HEK293 (cell line): ENCODE measurements around the gene RIMS1.
A peak's percentile ranks its signal among the peaks of the same experiment; 100 is the strongest.

Experiments used
- CTCF ChIA-PET: fragments of 350-600 bp; formaldehyde crosslinking; extraction: SDS; loops from one replicate; lab custom pipeline; 2021; ENCODE audit warnings: antibody characterized with exemption; lab: Yijun Ruan, JAX
- POLR2A ChIA-PET: fragments of 300-600 bp; formaldehyde crosslinking; extraction: SDS; loops from one replicate; lab custom pipeline; 2020; ENCODE audit warnings: antibody characterized with exemption, inconsistent platforms; lab: Yijun Ruan, JAX
- H3K27ac ChIP-seq: fragments of 200-500 bp; sonication (Bioruptor generic); 2 replicates; pipeline ENCODE4 v1.5.1; 2014; ENCODE audit warnings: low read depth, low read length, control low read depth, inconsistent platforms; ENCODE audit errors: extremely low read depth
- H3K36me3 ChIP-seq, 2 experiments: fragments of 200-500 bp in 1 of 2; sonication (Bioruptor generic) in 1 of 2; 1 replicate in 1 of 2; 2 replicates in 1 of 2; pipeline ENCODE4 v1.5.1; 2014 to 2017; ENCODE audit warnings: inconsistent platforms in 2 of 2, low read length in 2 of 2; ENCODE audit not compliant: control insufficient read depth in 2 of 2, insufficient read depth in 1 of 2
- H3K4me1 ChIP-seq: fragments of 200-500 bp; sonication (Bioruptor generic); 2 replicates; pipeline ENCODE4 v1.5.1; 2014; ENCODE audit warnings: mild to moderate bottlenecking, low read length, inconsistent platforms; ENCODE audit not compliant: control insufficient read depth, insufficient read depth
- H3K4me3 ChIP-seq: 2 replicates; pipeline ENCODE4 v1.5.1; 2011; ENCODE audit warnings: low read depth, mild to moderate bottlenecking, control low read depth, low read length, moderate library complexity
- H3K9me3 ChIP-seq: fragments of 200-500 bp; sonication (Bioruptor generic); 2 replicates; pipeline ENCODE4 v1.5.1; 2014; ENCODE audit warnings: low read depth, low read length, inconsistent platforms; ENCODE audit not compliant: control insufficient read depth, insufficient read depth
- FEZF1 ChIP-seq: fragments of 450-650 bp; formaldehyde crosslinking; IDR thresholded peaks from 2 replicates; pipeline ENCODE4 v1.5.1; 2016; ENCODE audit warnings: missing biosample characterization, missing genetic modification characterization
- INSM2 ChIP-seq: fragments of 450-650 bp; formaldehyde crosslinking; IDR thresholded peaks from 2 replicates; pipeline ENCODE4 v1.5.1; 2016; ENCODE audit warnings: missing biosample characterization, missing genetic modification characterization
- OSR2 ChIP-seq: fragments of 450-650 bp; formaldehyde crosslinking; IDR thresholded peaks from 2 replicates; pipeline ENCODE4 v1.5.1; 2016; ENCODE audit warnings: missing biosample characterization, missing genetic modification characterization
- YY2 ChIP-seq: fragments of 450-650 bp; formaldehyde crosslinking; IDR thresholded peaks from 2 replicates; pipeline ENCODE4 v1.5.1; 2016; ENCODE audit warnings: missing biosample characterization, missing genetic modification characterization
- ZBTB6 ChIP-seq: fragments of 450-650 bp; formaldehyde crosslinking; IDR thresholded peaks from 2 replicates; pipeline ENCODE4 v1.5.1; 2017; ENCODE audit warnings: missing biosample characterization, missing genetic modification characterization
- ZNF24 ChIP-seq: fragments of 450-650 bp; formaldehyde crosslinking; IDR thresholded peaks from 2 replicates; pipeline ENCODE4 v1.5.1; 2016; ENCODE audit warnings: missing biosample characterization, missing genetic modification characterization
- ZNF404 ChIP-seq: fragments of 450-650 bp; formaldehyde crosslinking; IDR thresholded peaks from 2 replicates; pipeline ENCODE4 v1.5.1; 2017; ENCODE audit warnings: missing biosample characterization, missing genetic modification characterization
- ZNF449 ChIP-seq: fragments of 450-650 bp; formaldehyde crosslinking; IDR thresholded peaks from 2 replicates; pipeline ENCODE4 v1.5.1; 2017; ENCODE audit warnings: missing biosample characterization, mild to moderate bottlenecking, missing genetic modification characterization, moderate library complexity
- ZNF776 ChIP-seq: fragments of 450-650 bp; formaldehyde crosslinking; IDR thresholded peaks from 2 replicates; pipeline ENCODE4 v1.5.0; 2017; ENCODE audit warnings: missing biosample characterization, missing genetic modification characterization, borderline replicate concordance
- TF ChIP-seq, protein P1 (sequence below): fragments of 450-650 bp; formaldehyde crosslinking; IDR thresholded peaks from 2 replicates; pipeline ENCODE4 v1.5.1; 2016; ENCODE audit warnings: missing biosample characterization, missing genetic modification characterization
- TF ChIP-seq, protein P2 (sequence below): fragments of 450-650 bp; formaldehyde crosslinking; IDR thresholded peaks from 2 replicates; pipeline ENCODE4 v1.5.0; 2017; ENCODE audit warnings: missing biosample characterization, missing genetic modification characterization, borderline replicate concordance
- TF ChIP-seq, protein P3 (sequence below): fragments of 450-650 bp; formaldehyde crosslinking; IDR thresholded peaks from 2 replicates; pipeline ENCODE4 v1.5.1; 2016; ENCODE audit warnings: missing biosample characterization, missing genetic modification characterization, borderline replicate concordance
- TF ChIP-seq, protein P4 (sequence below): fragments of 450-650 bp; formaldehyde crosslinking; IDR thresholded peaks from 2 replicates; pipeline ENCODE4 v1.5.1; 2016; ENCODE audit warnings: missing biosample characterization, missing genetic modification characterization
- TF ChIP-seq, protein P5 (sequence below): fragments of 450-650 bp; formaldehyde crosslinking; IDR thresholded peaks from 2 replicates; pipeline ENCODE4 v1.5.1; 2017; ENCODE audit warnings: missing biosample characterization, missing genetic modification characterization

The RIMS1 gene

GRCh38 chr6:72213654-72214053, 327.3 kb downstream of the RIMS1 start (continued):
- TF ChIP-seq, protein P1, sequence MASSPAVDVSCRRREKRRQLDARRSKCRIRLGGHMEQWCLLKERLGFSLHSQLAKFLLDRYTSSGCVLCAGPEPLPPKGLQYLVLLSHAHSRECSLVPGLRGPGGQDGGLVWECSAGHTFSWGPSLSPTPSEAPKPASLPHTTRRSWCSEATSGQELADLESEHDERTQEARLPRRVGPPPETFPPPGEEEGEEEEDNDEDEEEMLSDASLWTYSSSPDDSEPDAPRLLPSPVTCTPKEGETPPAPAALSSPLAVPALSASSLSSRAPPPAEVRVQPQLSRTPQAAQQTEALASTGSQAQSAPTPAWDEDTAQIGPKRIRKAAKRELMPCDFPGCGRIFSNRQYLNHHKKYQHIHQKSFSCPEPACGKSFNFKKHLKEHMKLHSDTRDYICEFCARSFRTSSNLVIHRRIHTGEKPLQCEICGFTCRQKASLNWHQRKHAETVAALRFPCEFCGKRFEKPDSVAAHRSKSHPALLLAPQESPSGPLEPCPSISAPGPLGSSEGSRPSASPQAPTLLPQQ (tag by site-specific recombination) = no peak
- no peak for TF ChIP-seq ZNF24
- TF ChIP-seq, protein P2, sequence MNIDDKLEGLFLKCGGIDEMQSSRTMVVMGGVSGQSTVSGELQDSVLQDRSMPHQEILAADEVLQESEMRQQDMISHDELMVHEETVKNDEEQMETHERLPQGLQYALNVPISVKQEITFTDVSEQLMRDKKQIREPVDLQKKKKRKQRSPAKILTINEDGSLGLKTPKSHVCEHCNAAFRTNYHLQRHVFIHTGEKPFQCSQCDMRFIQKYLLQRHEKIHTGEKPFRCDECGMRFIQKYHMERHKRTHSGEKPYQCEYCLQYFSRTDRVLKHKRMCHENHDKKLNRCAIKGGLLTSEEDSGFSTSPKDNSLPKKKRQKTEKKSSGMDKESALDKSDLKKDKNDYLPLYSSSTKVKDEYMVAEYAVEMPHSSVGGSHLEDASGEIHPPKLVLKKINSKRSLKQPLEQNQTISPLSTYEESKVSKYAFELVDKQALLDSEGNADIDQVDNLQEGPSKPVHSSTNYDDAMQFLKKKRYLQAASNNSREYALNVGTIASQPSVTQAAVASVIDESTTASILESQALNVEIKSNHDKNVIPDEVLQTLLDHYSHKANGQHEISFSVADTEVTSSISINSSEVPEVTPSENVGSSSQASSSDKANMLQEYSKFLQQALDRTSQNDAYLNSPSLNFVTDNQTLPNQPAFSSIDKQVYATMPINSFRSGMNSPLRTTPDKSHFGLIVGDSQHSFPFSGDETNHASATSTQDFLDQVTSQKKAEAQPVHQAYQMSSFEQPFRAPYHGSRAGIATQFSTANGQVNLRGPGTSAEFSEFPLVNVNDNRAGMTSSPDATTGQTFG = no peak

DNA sequence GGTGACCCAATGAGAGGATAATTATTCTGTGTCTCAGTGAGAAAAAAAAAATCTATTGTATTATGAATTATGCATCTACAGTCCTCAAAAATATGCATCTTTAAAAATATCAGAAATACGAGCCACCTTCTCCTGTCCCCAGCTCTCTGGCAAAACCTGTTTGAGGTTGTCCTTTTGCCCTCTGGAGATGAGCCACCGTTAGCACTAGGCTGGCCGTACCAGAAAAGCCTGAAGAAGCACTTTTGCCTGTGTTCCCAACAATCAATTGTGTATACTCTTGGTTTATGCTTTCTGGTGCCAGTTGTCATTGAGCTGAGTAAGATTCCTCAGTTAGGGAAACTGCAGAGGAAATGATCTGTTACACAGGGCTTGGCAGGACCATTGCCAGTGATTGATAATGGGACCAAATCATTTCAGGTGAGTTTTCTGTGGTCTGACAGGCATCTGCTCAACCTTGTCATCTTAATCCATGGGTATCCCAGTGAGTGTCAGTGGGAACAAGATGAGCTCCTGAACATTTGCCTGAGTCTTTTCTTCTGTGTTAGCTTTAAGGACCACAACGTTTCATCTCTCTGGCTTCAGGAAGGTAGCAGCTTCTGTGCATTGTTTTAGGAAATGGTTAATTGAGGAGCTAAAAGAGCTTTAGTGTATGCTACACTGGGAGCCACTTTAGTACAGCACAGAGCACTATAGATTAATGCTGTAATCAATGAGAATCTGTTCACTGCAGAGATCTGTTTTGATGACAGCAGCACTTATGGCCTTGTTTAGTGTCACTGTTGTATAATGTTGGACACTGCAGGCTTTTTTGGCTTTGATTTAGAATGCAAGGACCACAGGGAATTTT, 330.1 kb downstream of the RIMS1 start:
- Histone ChIP-seq H3K4me1 (no peaks in the 10 kb centered on the region), H3K4me3 (no peak overlapping the region), H3K27ac (no peak overlapping the region), H3K36me3 (no peaks in the 10 kb centered on the region), H3K9me3 (no peaks in the 10 kb centered on the region)
- ChIA-PET CTCF (interaction anchor here (1.2 to 1.5 kb wide), 3 partner anchors 21 to 195 kb away, joined by 3 read pairs; no protein-coding TSS in a partner anchor), POLR2A (no interaction called here)
- TF ChIP-seq YY2 (no peak), ZNF449 (tag by site-specific recombination) (peak; percentile 73)

GRCh38 chr6:72217626-72218025, 331.3 kb downstream of the RIMS1 start:
- no peaks in the 10 kb centered on the region for H3K36me3 ChIP-seq
- H3K4me1 ChIP-seq = no peaks in the 10 kb centered on the region
- no peak overlapping the region for H3K27ac ChIP-seq
- ChIA-PET CTCF (interaction anchor here (0.6 to 1.5 kb wide), 7 partner anchors 9 to 1533 kb away, joined by 3 to 4 read pairs (median 3); no protein-coding TSS in a partner anchor), POLR2A (no interaction called here)
- H3K9me3 ChIP-seq = no peaks in the 10 kb centered on the region
- TF ChIP-seq OSR2 (no peak), ZBTB6 (no peak)
- no peak overlapping the region for H3K4me3 ChIP-seq

DNA sequence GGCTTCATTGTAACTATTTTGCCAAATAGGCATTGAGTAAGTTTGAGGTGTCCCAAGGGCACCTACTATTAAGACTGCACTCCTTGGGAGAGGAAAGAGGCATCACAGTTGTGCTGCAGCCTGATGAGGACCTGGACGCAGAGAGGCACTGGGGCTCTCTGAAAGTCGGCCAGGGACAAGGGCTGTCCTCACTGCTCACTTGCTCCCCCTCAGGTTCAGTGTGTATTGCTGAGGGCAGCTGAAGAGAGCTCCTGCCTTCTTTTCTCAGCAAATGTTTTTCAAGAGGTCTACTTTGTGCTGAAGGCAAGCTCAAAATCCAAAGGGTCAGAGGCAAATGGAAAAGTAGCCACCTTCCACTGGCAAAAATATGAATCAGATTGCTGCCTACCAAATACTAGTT, 331.8 kb downstream of the RIMS1 start:
- no peaks in the 10 kb centered on the region for H3K36me3 ChIP-seq
- no peak overlapping the region for H3K4me3 ChIP-seq
- H3K9me3 ChIP-seq = no peaks in the 10 kb centered on the region
- no peak overlapping the region for H3K27ac ChIP-seq
- ChIA-PET POLR2A (no interaction called here), CTCF (interaction anchor here (0.6 to 1.0 kb wide), 7 partner anchors 8 to 1533 kb away, joined by 3 to 5 read pairs (median 3); no protein-coding TSS in a partner anchor)
- no peaks in the 10 kb centered on the region for H3K4me1 ChIP-seq
- TF ChIP-seq, protein P3, sequence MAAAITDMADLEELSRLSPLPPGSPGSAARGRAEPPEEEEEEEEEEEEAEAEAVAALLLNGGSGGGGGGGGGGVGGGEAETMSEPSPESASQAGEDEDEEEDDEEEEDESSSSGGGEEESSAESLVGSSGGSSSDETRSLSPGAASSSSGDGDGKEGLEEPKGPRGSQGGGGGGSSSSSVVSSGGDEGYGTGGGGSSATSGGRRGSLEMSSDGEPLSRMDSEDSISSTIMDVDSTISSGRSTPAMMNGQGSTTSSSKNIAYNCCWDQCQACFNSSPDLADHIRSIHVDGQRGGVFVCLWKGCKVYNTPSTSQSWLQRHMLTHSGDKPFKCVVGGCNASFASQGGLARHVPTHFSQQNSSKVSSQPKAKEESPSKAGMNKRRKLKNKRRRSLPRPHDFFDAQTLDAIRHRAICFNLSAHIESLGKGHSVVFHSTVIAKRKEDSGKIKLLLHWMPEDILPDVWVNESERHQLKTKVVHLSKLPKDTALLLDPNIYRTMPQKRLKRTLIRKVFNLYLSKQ (tag by site-specific recombination) = no peak
- TF ChIP-seq ZNF776 (tag by site-specific recombination) (no peak), FEZF1 (tag by site-specific recombination) (no peak), INSM2 (tag by site-specific recombination) (no peak), ZNF404 (tag by site-specific recombination) (no peak)
- TF ChIP-seq, protein P4, sequence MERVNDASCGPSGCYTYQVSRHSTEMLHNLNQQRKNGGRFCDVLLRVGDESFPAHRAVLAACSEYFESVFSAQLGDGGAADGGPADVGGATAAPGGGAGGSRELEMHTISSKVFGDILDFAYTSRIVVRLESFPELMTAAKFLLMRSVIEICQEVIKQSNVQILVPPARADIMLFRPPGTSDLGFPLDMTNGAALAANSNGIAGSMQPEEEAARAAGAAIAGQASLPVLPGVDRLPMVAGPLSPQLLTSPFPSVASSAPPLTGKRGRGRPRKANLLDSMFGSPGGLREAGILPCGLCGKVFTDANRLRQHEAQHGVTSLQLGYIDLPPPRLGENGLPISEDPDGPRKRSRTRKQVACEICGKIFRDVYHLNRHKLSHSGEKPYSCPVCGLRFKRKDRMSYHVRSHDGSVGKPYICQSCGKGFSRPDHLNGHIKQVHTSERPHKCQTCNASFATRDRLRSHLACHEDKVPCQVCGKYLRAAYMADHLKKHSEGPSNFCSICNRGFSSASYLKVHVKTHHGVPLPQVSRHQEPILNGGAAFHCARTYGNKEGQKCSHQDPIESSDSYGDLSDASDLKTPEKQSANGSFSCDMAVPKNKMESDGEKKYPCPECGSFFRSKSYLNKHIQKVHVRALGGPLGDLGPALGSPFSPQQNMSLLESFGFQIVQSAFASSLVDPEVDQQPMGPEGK = no peak
- TF ChIP-seq, protein P5, sequence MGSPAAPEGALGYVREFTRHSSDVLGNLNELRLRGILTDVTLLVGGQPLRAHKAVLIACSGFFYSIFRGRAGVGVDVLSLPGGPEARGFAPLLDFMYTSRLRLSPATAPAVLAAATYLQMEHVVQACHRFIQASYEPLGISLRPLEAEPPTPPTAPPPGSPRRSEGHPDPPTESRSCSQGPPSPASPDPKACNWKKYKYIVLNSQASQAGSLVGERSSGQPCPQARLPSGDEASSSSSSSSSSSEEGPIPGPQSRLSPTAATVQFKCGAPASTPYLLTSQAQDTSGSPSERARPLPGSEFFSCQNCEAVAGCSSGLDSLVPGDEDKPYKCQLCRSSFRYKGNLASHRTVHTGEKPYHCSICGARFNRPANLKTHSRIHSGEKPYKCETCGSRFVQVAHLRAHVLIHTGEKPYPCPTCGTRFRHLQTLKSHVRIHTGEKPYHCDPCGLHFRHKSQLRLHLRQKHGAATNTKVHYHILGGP (tag by site-specific recombination) = no peak
